Measurements from ENCODE around the gene DNAJC13.
"Not testable (repeated sequence)": the region's sequence is repeated elsewhere in the genome, so short reads cannot be mapped to it uniquely, and the experiment has no call there.

DNAJC13 gene

DNA sequence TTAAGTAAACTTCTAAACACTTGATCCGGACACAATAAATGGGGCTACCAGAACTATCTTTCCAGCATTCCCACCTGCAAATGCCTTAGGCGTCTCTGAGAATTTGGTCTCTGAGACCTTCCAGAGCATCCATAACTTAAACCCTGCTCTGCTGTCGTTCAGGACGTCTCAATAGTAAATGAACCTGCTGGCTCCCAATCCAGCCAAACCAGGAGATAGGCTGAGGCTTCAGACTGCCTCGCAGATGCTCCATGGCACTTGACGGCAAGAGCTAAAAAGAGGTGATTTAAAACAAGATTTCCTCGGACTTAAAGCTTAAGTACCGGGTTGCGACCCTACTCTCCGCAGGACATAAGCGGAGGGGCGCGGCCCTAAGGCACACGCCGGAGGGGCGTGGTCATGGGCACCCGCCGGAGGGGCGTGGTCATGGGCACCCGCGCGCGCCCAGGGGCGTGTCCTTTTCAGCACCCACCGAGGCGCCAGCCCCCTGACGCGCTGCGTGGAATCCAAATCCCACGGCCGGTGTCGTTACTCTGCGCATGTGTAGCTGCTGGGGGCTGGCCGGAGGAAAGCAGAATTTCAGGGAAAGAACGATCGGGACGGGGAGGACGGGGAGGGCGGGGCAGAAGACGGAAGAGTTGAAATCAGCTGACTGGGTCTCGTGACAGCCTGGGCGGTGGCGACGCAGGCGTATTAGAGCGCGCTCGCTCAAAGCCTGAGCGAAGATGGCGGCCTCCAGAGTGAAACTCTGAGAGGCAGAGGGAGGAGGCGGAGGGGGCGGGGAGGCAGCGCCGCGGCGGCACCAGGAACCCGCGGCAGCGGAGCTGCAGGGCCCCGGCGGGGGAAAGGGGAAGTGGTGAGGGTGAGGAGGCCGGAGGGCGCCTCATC lies at the start of gene DNAJC13:
Gene DNAJC13 (plus strand): TSS at position 696 of the 888 bp plus-strand sequence. CDS start 17,049 bp downstream, outside the sequence.
- DNase-seq (ENCODE audit: low read depth in 2 of 2), result peak; percentile 79 to 82

DNA sequence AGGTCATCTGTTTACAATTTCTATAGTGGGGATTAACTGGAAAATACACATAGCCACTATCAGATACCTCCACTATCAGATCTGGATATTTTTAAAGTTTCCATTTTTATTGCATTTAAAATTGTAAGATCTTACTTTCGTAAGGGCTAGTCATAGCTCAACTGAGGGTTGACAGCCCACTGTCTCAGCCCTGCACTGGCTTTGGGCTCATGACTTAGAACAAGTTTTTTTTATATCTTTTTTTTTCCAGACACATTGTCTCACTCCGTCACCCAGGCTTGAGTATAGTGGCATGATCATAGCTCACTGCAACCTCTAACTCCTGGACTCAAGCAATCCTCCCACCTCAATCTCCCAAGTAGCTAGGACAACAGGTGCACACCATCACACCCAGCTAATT lies 48.8 kb upstream of the DNAJC13 start:
- no peak for DNase-seq (ENCODE audit: low read depth in 2 of 2)

GRCh38 chr3:132368962-132369361 lies 48.3 kb upstream of the DNAJC13 start:
- DNase-seq (ENCODE audit: low read depth in 2 of 2), result no peak

GRCh38 chr3:132376945-132377354 lies 40.4 kb upstream of the DNAJC13 start:
- DNase-seq (ENCODE audit: low read depth in 2 of 2), result not testable (repeated sequence)

DNA sequence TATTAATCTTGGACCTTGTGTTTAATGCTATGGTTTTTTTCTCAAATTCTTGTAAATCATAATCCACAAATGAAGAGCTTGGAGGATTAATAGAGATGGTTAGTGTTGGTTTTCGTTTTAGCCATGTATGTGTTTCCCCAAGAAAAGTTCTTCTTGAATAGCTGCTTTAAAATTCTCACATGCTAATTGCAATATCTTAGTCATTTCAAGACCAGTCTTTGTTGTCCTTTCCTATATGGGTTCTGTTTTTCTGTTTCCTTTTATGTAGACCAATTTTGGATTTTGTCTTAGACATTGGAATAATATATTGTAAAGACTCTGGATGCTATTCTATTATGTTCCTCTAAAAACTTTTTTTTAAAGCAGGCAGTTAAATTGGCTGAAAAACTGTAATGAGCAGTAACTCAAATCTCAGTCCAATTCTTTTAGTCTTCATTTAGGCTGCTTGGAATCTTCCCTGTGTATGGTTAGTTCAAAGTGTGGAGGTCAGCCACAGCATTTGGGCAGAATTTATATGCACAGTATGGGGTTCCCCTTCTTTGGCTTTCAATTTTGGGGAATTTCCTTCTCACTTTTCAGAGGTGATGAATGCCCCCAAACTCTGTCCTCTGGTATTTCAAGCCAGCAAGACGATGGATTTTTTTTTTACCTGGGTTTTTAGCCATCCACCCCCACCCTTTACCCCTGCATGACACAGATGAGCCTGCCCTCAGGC lies 39.1 kb upstream of the DNAJC13 start:
- DNase-seq (ENCODE audit: low read depth in 2 of 2), result no peak

GRCh38 chr3:132378846-132379245 lies 38.5 kb upstream of the DNAJC13 start:
- no peak for DNase-seq (ENCODE audit: low read depth in 2 of 2)

DNA sequence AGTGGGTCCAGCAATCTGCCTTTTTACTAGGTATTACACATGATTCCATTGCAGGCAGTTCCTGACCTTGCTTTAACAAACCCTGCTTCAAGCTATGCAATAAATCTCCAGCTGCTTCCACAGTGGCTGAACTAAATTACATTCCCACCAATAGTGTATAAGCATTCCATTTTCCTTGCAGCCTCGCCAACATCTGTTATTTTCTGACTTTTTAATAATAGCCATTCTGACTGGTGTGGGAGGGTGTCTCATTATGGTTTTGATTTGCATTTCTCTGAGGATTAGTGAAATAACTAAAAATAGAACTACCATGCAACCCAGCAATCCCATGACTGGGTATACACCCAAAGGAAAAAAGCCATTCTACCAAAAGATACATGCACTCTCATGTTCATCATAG lies 36.4 kb upstream of the DNAJC13 start:
- DNase-seq (ENCODE audit: low read depth in 2 of 2), result no peak

GRCh38 chr3:132381348-132381944 lies 35.9 kb upstream of the DNAJC13 start:
- no peak for DNase-seq (ENCODE audit: low read depth in 2 of 2)

- DNase-seq (ENCODE audit: low read depth in 2 of 2), result no peak
These were observed 35.0 kb upstream of the DNAJC13 start for GRCh38 chr3:132382267-132382666.

DNA sequence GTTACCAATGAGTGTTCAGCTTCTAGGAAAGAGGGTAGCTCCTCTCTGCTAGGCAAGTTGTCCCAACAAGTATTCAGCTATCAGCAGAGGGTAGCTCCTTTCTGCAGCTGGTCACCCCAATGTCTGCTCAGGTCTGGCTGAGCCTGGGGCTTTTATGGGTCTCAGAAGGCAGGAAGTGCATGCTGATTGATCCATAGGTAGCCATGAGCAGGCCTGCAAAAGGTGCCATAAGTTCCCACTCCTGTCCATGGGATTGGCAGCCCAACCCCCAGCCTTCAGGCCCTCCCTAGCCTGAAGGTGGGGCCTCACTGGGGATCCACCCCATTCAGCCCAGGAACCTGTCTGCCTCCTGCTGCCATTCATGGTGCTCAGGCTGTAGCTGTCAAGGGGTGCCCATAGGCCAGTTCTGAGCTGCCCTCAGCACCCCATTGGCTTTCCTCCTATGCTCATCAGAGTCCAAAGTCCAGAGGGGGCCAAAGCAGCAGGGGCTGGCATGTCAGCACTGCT lies 34.6 kb upstream of the DNAJC13 start:
- no peak for DNase-seq (ENCODE audit: low read depth in 2 of 2)

DNA sequence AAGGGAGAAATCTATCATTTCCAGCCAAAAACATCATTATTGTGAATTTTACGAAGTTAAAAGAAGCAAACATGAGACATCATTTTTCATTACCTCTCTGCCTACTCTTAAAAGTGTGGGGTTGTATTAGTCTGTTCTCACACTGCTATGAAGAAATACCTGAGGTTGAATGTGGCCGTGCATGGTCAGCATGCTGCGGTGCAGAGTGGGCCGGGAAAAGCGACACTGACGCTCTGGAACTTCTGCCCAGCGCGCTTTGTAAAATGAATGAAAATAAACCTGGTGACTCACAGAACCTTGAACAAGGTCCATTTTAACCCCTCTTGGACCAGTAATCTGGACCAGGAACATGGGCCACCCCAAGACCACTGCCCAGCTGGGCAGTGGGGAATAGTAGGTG lies 31.0 kb upstream of the DNAJC13 start:
- no peak for DNase-seq (ENCODE audit: low read depth in 2 of 2)

DNA sequence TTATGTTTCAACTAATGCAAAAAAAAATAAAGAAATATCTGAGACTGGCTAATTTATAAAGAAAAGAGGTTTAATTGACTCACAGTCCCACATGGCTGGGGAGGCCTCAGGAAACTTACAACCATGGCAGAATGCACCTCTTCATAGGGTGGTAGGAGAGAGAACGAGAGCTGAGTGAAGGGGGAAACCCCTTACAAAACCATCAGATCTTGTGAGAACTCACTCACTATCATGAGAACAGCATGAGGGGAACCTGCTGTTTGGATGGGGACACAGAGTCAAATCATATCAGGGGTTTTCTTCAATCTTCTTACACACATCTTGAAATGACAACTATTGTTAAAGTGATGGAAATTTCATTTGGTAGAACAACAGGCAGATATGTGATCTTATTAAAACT lies 24.6 kb upstream of the DNAJC13 start:
- DNase-seq (ENCODE audit: low read depth in 2 of 2), result not testable (repeated sequence)

GRCh38 chr3:132394320-132394719 lies 23.0 kb upstream of the DNAJC13 start:
- DNase-seq (ENCODE audit: low read depth in 2 of 2), result no peak

- DNase-seq (ENCODE audit: low read depth in 2 of 2), result no peak
These were observed 22.2 kb upstream of the DNAJC13 start for GRCh38 chr3:132395126-132395525.

DNA sequence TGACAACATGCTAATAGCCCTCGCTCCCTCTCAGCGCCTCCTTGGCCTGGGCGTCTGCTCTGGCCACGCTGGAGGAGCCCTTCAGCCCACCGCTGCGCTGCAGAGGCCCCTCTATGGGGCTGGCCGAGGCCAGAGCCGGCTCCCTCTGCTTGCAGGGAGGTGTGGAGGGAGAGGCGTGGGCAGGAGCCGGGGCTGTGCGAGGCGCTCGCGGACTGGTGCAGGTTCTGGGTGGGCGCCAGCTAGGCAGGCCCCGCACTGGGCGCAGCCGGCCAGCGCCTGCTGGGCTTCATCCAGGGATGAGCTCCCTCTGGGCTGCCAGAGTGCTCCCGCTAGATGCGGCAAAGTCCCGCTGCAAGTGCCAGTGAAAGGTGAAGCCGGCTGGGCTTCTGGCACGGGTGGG lies 21.0 kb upstream of the DNAJC13 start:
- DNase-seq (ENCODE audit: low read depth in 2 of 2), result no peak

GRCh38 chr3:132396776-132397175 lies 20.5 kb upstream of the DNAJC13 start:
- not testable (repeated sequence) for DNase-seq (ENCODE audit: low read depth in 2 of 2)

- no peak for DNase-seq (ENCODE audit: low read depth in 2 of 2)
These were observed 18.0 kb upstream of the DNAJC13 start for GRCh38 chr3:132399054-132399929.

DNA sequence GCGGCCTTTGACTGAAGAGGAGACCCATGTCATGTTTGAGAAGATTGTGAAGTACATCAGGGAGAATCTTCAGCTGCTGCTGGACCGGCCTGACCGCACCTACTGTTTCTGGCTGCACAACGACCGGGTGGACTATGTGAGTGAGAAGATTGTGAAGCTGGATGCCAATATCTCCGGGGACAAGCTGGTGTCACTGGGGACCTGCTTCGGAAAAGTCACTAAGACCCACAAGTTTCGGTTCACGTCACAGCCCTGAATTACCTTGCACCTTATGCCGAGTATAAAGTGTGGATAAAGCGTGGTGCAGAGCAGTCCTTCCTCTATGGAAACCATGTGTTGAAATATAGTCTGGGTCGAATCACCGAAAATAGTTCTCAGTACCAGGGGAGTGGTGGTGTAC lies 16.0 kb upstream of the DNAJC13 start:
- DNase-seq (ENCODE audit: low read depth in 2 of 2), result no peak

GRCh38 chr3:132404276-132404675 lies 13.0 kb upstream of the DNAJC13 start:
- DNase-seq (ENCODE audit: low read depth in 2 of 2), result no peak

GRCh38 chr3:132405188-132405587 lies 12.1 kb upstream of the DNAJC13 start:
- DNase-seq (ENCODE audit: low read depth in 2 of 2), result no peak

GRCh38 chr3:132405609-132406299 lies 11.5 kb upstream of the DNAJC13 start:
- no peak for DNase-seq (ENCODE audit: low read depth in 2 of 2)
